K562 (cell line): Measurements from ENCODE around the gene PALM3. TPM values are rescaled to one million over a fixed set of nuclear protein-coding genes. Genes with fewer than 3 reads are reported as not detected.

Experiments used
- CBX3 ChIP-seq, 2 experiments: IDR thresholded peaks; 1 replicate in 1 of 2; 2 replicates in 1 of 2; pipeline ENCODE4 v1.6.1; 2012; ENCODE audit warnings: inconsistent platforms in 2 of 2, low read length in 2 of 2, borderline replicate concordance in 1 of 2, control low read depth in 1 of 2
- FUS ChIP-seq: fragments of 200-400 bp; formaldehyde crosslinking; optimal IDR thresholded peaks from 2 replicates; pipeline ENCODE3; 2017; ENCODE audit warnings: low read depth, low read length
- KHSRP ChIP-seq: fragments of 450-650 bp; IDR thresholded peaks from 2 replicates; pipeline ENCODE4 v1.6.1; 2017
- MTF1 ChIP-seq: fragments of 250-450 bp; sonication (Bioruptor Pico); IDR thresholded peaks from 2 replicates; pipeline ENCODE4 v1.9.0; 2021; ENCODE audit warnings: moderate library complexity, mild to moderate bottlenecking, inconsistent platforms, borderline replicate concordance
- RBFOX2 ChIP-seq: fragments of 200-400 bp; formaldehyde crosslinking; IDR thresholded peaks from 2 replicates; pipeline ENCODE4 v1.6.1; 2017; ENCODE audit warnings: low read depth, mild to moderate bottlenecking, low read length, moderate library complexity
- RFX1 ChIP-seq: fragments of 450-650 bp; IDR thresholded peaks from 2 replicates; pipeline ENCODE4 v1.6.1; 2016; ENCODE audit warnings: mild to moderate bottlenecking, moderate library complexity
- SIN3B ChIP-seq: fragments of 450-650 bp; IDR thresholded peaks from 2 replicates; pipeline ENCODE4 v1.6.1; 2017; ENCODE audit warnings: low read depth, mild to moderate bottlenecking, moderate library complexity
- SIRT6 ChIP-seq: IDR thresholded peaks from one replicate; pipeline ENCODE4 v1.6.1; 2012; ENCODE audit warnings: low read depth, mild to moderate bottlenecking, control low read depth, inconsistent platforms, low read length, moderate library complexity
- ZNF12 ChIP-seq: sonication (generic); formaldehyde crosslinking; IDR thresholded peaks from 2 replicates; pipeline ENCODE4 v1.4.0; 2020; ENCODE audit warnings: mild to moderate bottlenecking, missing genetic modification reagents
- polyA plus RNA-seq, 8 experiments: library from polyadenylated mRNA; depleted of rRNA in 4 of 8; stranded (reverse) in 5 of 8; unstranded in 3 of 8; fragments of >200 nt; fragmentation: Nextera tagmentation in 2 of 8; fragmentation: Illumina TruSeq in 1 of 8; extraction: Ambion mirVana in 2 of 8; extraction: Trizol in 1 of 8; gene quantifications; 2 replicates each; pipeline versions ENCODE4 v1.2.1 to v1.2.3, GENCODE V29; 2011 to 2014; ENCODE audit warnings: inconsistent platforms in 1 of 8, missing spikeins in 1 of 8
- total RNA-seq, 7 experiments: library from RNA; depleted of rRNA in 6 of 7; stranded (reverse); fragments of >200 nt in 6 of 7; fragmentation: Illumina TruSeq in 2 of 7; extraction: Trizol in 2 of 7; gene quantifications; 2 replicates each; pipeline versions ENCODE4 v1.2.1 to v1.2.3, GENCODE V29; 2011 to 2021; ENCODE audit warnings: low replicate concordance in 1 of 7
- TF ChIP-seq, protein P1 (sequence below): IDR thresholded peaks from 2 replicates; pipeline ENCODE4 v1.6.1; 2016; ENCODE audit warnings: missing genetic modification characterization, missing compliant biosample characterization
- TF ChIP-seq, protein P2 (sequence below): fragments of 450-650 bp; formaldehyde crosslinking; IDR thresholded peaks from 2 replicates; pipeline ENCODE4 v1.4.0; 2020; ENCODE audit warnings: mild to moderate bottlenecking
- TF ChIP-seq, protein P3 (sequence below): fragments of 450-650 bp; IDR thresholded peaks from 2 replicates; pipeline ENCODE4 v1.7.1; 2018; ENCODE audit warnings: mild to moderate bottlenecking, low read depth; ENCODE audit not compliant: partially characterized antibody
- TF ChIP-seq, protein P4 (sequence below), 2 experiments: fragments of 450-650 bp; IDR thresholded peaks; 2 replicates each; pipeline ENCODE4 v1.6.1; 2018; ENCODE audit warnings: mild to moderate bottlenecking in 2 of 2, low read depth in 1 of 2; ENCODE audit not compliant: partially characterized antibody in 2 of 2
- TF ChIP-seq, protein P5 (sequence below): fragments of 450-650 bp; conservative IDR thresholded peaks from 2 replicates; pipeline ENCODE4 v1.6.1; 2016; ENCODE audit warnings: missing genetic modification characterization, low read depth, mild to moderate bottlenecking, control low read depth, missing compliant biosample characterization

Gene PALM3
- total and polyA plus RNA-seq, 9 of the 15 experiments (the other 6 are each of a cell fraction or from before 2014, with no cell fraction given), result 0.07 to 9.3 (median 3.3) TPM

DNA sequence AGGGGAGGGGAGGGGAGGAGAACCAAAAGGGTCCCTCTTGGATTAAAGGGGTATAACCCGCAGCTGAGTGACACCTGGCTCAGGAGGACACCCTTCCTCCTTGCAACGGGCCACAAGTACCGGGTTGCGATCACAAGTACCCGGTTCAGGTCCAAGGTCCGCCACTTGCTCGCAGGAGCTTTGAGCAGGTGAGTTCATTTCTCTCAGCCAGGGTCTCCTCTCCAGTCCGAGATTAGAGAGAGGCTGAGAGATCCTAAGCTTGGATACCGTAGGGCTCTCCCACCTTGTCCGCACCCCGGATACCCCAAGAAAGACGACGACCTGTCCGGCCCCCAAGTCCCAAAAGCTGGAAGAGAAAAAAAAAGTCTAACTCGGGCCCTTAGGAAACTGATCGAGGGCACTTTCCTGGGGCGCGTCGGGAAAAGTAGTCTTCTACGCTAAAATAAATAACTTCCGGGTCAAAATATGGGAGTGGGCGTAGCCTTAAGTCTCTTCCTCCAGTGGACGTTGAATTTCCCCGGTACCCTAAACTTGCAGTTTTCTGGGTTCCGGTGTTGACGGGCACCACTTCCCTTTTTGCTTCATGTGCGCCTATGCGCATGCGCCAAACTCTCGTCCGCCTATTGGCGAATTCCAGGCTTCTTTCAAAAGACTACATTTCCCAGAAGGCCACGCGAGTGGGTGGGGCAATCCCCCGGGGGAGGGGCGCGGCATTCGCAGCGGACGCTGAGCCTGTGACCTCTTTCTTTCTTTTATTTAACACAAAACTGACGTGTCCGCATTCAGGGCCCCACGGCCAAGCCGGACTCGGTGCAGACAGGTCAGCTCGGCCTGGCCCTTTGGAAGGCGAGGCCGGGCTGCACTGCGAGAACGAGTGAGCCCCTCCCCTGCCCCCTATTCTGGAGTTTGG, 19.3 kb upstream of the PALM3 start (continued):
- TF ChIP-seq, protein P1, sequence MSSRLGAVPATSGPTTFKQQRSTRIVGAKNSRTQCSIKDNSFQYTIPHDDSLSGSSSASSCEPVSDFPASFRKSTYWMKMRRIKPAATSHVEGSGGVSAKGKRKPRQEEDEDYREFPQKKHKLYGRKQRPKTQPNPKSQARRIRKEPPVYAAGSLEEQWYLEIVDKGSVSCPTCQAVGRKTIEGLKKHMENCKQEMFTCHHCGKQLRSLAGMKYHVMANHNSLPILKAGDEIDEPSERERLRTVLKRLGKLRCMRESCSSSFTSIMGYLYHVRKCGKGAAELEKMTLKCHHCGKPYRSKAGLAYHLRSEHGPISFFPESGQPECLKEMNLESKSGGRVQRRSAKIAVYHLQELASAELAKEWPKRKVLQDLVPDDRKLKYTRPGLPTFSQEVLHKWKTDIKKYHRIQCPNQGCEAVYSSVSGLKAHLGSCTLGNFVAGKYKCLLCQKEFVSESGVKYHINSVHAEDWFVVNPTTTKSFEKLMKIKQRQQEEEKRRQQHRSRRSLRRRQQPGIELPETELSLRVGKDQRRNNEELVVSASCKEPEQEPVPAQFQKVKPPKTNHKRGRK (tag), result no peak
- TF ChIP-seq, protein P2, sequence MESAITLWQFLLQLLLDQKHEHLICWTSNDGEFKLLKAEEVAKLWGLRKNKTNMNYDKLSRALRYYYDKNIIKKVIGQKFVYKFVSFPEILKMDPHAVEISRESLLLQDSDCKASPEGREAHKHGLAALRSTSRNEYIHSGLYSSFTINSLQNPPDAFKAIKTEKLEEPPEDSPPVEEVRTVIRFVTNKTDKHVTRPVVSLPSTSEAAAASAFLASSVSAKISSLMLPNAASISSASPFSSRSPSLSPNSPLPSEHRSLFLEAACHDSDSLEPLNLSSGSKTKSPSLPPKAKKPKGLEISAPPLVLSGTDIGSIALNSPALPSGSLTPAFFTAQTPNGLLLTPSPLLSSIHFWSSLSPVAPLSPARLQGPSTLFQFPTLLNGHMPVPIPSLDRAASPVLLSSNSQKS, result no peak
- TF ChIP-seq ZNF12 (CRISPR knock-in tag), result no peak; the same call in 1 of the 2 replicates
- TF ChIP-seq RFX1, result no peak
- no peak for TF ChIP-seq KHSRP
- TF ChIP-seq, protein P3, sequence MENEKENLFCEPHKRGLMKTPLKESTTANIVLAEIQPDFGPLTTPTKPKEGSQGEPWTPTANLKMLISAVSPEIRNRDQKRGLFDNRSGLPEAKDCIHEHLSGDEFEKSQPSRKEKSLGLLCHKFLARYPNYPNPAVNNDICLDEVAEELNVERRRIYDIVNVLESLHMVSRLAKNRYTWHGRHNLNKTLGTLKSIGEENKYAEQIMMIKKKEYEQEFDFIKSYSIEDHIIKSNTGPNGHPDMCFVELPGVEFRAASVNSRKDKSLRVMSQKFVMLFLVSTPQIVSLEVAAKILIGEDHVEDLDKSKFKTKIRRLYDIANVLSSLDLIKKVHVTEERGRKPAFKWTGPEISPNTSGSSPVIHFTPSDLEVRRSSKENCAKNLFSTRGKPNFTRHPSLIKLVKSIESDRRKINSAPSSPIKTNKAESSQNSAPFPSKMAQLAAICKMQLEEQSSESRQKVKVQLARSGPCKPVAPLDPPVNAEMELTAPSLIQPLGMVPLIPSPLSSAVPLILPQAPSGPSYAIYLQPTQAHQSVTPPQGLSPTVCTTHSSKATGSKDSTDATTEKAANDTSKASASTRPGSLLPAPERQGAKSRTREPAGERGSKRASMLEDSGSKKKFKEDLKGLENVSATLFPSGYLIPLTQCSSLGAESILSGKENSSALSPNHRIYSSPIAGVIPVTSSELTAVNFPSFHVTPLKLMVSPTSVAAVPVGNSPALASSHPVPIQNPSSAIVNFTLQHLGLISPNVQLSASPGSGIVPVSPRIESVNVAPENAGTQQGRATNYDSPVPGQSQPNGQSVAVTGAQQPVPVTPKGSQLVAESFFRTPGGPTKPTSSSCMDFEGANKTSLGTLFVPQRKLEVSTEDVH, result peak; percentile 90
- TF ChIP-seq RBFOX2, result peak; percentile 91
- TF ChIP-seq MTF1 (CRISPR knock-in tag), result no peak
- TF ChIP-seq FUS, result no peak
- TF ChIP-seq CBX3 (IDR thresholded peaks at IDR 0.05; ENCODE audit: borderline replicate concordance in 1 of 2, low read length in 2 of 2), result no peak; a peak in 2 of 3 replicates
- TF ChIP-seq, protein P4, sequence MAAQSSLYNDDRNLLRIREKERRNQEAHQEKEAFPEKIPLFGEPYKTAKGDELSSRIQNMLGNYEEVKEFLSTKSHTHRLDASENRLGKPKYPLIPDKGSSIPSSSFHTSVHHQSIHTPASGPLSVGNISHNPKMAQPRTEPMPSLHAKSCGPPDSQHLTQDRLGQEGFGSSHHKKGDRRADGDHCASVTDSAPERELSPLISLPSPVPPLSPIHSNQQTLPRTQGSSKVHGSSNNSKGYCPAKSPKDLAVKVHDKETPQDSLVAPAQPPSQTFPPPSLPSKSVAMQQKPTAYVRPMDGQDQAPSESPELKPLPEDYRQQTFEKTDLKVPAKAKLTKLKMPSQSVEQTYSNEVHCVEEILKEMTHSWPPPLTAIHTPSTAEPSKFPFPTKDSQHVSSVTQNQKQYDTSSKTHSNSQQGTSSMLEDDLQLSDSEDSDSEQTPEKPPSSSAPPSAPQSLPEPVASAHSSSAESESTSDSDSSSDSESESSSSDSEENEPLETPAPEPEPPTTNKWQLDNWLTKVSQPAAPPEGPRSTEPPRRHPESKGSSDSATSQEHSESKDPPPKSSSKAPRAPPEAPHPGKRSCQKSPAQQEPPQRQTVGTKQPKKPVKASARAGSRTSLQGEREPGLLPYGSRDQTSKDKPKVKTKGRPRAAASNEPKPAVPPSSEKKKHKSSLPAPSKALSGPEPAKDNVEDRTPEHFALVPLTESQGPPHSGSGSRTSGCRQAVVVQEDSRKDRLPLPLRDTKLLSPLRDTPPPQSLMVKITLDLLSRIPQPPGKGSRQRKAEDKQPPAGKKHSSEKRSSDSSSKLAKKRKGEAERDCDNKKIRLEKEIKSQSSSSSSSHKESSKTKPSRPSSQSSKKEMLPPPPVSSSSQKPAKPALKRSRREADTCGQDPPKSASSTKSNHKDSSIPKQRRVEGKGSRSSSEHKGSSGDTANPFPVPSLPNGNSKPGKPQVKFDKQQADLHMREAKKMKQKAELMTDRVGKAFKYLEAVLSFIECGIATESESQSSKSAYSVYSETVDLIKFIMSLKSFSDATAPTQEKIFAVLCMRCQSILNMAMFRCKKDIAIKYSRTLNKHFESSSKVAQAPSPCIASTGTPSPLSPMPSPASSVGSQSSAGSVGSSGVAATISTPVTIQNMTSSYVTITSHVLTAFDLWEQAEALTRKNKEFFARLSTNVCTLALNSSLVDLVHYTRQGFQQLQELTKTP (IDR thresholded peaks at IDR 0.05; ENCODE audit: low read depth in 1 of 2, partially characterized antibody in 2 of 2), result peak in 1 of 2 experiments; percentile 91
- no peak for TF ChIP-seq SIRT6
- no peak; the same call in 1 of the 2 replicates for TF ChIP-seq SIN3B
- TF ChIP-seq, protein P5, sequence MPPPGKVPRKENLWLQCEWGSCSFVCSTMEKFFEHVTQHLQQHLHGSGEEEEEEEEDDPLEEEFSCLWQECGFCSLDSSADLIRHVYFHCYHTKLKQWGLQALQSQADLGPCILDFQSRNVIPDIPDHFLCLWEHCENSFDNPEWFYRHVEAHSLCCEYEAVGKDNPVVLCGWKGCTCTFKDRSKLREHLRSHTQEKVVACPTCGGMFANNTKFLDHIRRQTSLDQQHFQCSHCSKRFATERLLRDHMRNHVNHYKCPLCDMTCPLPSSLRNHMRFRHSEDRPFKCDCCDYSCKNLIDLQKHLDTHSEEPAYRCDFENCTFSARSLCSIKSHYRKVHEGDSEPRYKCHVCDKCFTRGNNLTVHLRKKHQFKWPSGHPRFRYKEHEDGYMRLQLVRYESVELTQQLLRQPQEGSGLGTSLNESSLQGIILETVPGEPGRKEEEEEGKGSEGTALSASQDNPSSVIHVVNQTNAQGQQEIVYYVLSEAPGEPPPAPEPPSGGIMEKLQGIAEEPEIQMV (tag), result peak; percentile 98
